ENCODE measurements around the gene PAGE2B. TPM values are rescaled to one million over a fixed set of nuclear protein-coding genes. Genes with fewer than 3 reads are reported as not detected.
"Not testable (repeated sequence)": the region's sequence is repeated elsewhere in the genome, so short reads cannot be mapped to it uniquely, and the experiment has no call there.

PAGE2B gene
- total RNA-seq, 2 experiments from 2014 or later = 0.70 to 1.2 TPM

DNA sequence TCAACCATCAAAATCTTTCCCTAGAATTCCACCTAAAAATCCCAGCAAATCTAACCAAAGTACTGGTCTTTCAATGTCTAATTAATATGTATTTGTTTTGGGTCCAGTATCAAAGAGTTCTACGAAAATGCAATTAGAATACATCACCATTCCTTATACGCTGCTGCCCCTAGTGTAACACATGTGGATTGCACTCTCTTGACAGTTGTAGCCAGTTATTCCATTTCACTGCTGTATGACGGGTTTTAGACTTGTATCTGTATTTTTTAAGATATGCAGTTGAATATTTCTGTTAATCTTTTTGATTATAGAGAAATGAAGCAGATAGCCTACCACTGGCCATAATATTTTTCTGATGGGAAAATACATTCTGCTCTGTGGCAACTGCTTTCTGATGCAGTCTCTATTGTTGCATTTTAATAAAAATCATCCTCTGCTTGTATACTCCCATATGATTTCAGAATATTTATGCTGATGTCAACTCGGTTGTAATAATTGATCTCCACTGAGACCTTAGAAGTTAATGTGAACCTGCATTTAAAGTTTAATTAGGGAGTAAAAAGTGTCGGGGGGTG, 17.1 kb upstream of the PAGE2B start:
- H3K4me3 Mint-ChIP-seq = peak overlapping the region; percentile 35
- H3K27me3 Mint-ChIP-seq = no peaks in the 10 kb centered on the region
- DNase-seq = peak; percentile 23
- no peaks in the 10 kb centered on the region for H3K36me3 Mint-ChIP-seq
- intact Hi-C loops (cut with micrococcal nuclease) = loop anchor here (1.0 to 2.0 kb wide), 3 partner anchors 57 to 166 kb away; partner anchors contain the start of gene APEX2
- H3K4me1 Mint-ChIP-seq (ENCODE audit: low read depth) = peaks cover 18% of the 10 kb centered on the region
- ChIA-PET POLR2A (no interaction called here), CTCF (interaction anchor here (0.6 to 1.3 kb wide), 5 partner anchors 58 to 634 kb away, joined by 3 to 13 read pairs (median 4); partner anchors contain the start of gene APEX2)
- H3K27ac Mint-ChIP-seq = no peak overlapping the region
- H3K9me3 Mint-ChIP-seq = no peaks in the 10 kb centered on the region

DNA sequence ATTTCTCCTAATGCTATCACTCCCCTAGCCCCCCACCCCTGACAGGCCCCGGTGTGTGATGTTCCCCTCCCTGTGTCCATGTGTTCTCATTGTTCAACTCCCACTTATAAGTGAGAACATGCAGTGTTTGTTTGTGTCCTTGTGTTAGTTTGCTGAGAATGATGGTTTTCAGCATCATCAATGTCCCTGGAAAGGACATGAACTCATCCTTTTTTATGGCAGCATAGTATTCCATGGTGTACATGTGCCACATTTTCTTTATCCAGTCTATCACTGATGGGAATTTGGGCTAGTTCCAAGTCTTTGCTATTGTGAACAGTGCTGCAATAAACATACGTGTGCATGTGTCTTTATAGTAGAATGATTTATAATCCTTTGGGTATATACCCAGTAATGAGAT, 7.7 kb upstream of the PAGE2B start:
- H3K27ac Mint-ChIP-seq; H3K4me1 Mint-ChIP-seq (ENCODE audit: low read depth); DNase-seq; intact Hi-C loops (cut with micrococcal nuclease); CTCF ChIA-PET; H3K27me3 Mint-ChIP-seq; POLR2A ChIA-PET; H3K36me3 Mint-ChIP-seq; H3K4me3 Mint-ChIP-seq; H3K9me3 Mint-ChIP-seq: not testable (repeated sequence)

DNA sequence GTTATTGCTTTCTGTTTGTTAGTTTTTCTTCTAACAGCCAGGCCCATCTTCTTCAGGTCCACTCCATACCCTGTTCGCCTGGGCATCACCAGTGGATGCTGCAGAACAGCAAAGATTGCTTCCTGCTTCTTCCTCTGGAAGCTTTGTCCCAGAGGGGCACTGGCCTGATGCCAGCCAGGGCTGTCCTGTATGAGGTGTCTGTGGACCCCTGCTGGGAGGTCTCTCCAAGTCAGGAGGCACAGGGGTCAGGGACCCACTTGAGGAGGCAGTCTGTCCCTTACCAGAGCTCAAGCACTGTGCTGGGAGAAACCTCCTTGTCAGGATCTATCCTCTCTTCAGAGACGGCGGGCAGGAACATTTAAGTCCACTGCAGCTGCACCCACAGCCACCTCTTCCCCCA, 2.5 kb upstream of the PAGE2B start:
- POLR2A ChIA-PET = no interaction called here
- H3K27ac Mint-ChIP-seq = no peak overlapping the region
- no peak overlapping the region for H3K4me3 Mint-ChIP-seq
- H3K27me3 Mint-ChIP-seq = no peaks in the 10 kb centered on the region
- H3K36me3 Mint-ChIP-seq = no peaks in the 10 kb centered on the region
- intact Hi-C loops (cut with micrococcal nuclease) = no loop called here
- DNase-seq = no peak
- CTCF ChIA-PET = no interaction called here
- H3K9me3 Mint-ChIP-seq = no peaks in the 10 kb centered on the region
- H3K4me1 Mint-ChIP-seq (ENCODE audit: low read depth) = no peaks in the 10 kb centered on the region

DNA sequence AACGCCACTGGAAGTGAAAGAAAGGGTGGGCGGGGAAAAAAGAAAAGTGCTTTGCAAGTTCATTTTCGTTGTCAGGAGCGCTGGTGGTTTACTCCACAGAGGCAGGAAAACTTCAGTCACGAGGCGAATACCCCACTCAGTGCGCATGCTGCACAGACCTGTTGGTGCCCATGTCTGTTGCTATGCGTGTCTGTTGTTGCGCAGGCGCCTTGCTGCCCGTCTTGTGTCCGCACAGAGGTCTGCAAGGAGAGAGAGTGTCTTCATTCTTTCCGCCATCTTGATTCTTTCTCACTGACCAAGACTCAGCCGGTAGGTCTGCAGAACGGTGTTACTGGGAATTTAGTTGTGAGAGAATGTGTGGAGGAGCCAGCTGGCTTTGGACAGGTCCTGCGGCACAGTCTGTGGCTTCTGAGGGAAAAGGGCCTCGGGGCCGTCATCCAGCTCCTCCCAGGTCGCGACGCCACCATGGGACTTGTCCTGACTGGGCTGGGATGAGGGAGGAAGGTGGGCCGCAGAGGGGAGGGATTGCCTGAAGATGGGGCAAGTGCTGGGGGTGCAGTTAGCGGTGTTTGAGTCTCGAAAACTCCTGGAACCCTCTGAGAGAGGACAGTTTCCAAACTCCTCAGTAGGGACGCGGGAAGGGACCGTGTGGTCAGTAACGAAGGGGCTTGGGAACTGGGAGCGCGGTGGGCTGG, 14.1 kb downstream of the PAGE2B start, which contains the start of gene PAGE2:
TSS of gene PAGE2 (plus strand) at position 224 of the 695 bp plus-strand sequence. CDS start 1,003 bp downstream, outside the sequence.
- Mint-ChIP-seq H3K27ac (no peak within 1 kb of the TSS), H3K4me3 (no peak within 1 kb of the TSS), H3K4me1 (ENCODE audit: low read depth) (no peaks in the 10 kb centered on the region), H3K36me3 (no peaks in the 10 kb centered on the region), H3K27me3 (no peaks in the 10 kb centered on the region), H3K9me3 (peaks cover 2% of the 10 kb centered on the region)
- ChIA-PET CTCF (no interaction called here), POLR2A (no interaction called here)
- no peak for DNase-seq
- intact Hi-C loops (cut with micrococcal nuclease) = no loop called here

DNA sequence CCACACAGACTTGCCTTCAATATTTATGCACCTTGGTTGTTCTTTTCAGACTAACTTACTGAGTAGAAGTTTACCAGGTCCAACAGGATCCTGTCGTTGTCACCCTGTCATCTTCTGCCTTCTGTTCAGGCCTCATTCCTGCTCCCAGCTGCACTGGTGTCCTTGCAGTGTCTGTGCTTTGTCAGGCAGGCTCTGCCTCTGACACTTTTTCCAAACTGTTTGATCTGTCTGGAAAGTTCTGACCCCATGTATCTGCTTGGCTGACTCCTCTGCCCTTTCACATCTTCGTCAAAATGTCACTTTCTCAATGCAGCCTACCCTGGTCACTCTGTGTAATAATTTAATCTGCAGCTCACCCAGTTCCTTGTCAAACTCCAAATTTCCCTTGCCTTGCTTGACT, 23.9 kb downstream of the PAGE2B start:
- H3K27ac Mint-ChIP-seq = no peak overlapping the region
- ChIA-PET POLR2A (no interaction called here), CTCF (no interaction called here)
- H3K27me3 Mint-ChIP-seq = no peaks in the 10 kb centered on the region
- H3K36me3 Mint-ChIP-seq = no peaks in the 10 kb centered on the region
- intact Hi-C loops (cut with micrococcal nuclease) = no loop called here
- no peak overlapping the region for H3K4me3 Mint-ChIP-seq
- no peaks in the 10 kb centered on the region for H3K9me3 Mint-ChIP-seq
- no peak for DNase-seq
- no peaks in the 10 kb centered on the region for H3K4me1 Mint-ChIP-seq (ENCODE audit: low read depth)

DNA sequence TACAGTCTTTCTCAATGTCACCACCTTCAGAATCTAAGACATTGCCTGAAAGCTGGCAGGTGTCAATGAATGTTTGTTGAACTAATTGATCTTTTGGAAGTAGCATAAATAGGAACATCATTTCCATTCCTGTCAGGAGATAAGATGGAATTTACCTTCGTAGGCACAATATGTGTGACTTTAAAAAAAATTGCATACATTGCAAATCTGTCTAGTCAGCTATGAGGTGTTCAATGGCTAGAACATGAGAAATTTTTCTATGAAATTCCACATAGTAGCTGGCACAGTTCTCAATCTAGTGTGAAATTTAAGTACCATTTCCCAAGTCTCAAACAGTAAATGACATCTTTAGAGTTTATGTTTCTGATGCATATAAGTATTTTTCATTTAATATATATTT, 24.3 kb downstream of the PAGE2B start:
- H3K4me1 Mint-ChIP-seq (ENCODE audit: low read depth) = no peaks in the 10 kb centered on the region
- no peak overlapping the region for H3K27ac Mint-ChIP-seq
- intact Hi-C loops (cut with micrococcal nuclease) = no loop called here
- ChIA-PET POLR2A (no interaction called here), CTCF (no interaction called here)
- no peak for DNase-seq
- no peaks in the 10 kb centered on the region for H3K9me3 Mint-ChIP-seq
- H3K36me3 Mint-ChIP-seq = no peaks in the 10 kb centered on the region
- no peak overlapping the region for H3K4me3 Mint-ChIP-seq
- H3K27me3 Mint-ChIP-seq = no peaks in the 10 kb centered on the region

DNA sequence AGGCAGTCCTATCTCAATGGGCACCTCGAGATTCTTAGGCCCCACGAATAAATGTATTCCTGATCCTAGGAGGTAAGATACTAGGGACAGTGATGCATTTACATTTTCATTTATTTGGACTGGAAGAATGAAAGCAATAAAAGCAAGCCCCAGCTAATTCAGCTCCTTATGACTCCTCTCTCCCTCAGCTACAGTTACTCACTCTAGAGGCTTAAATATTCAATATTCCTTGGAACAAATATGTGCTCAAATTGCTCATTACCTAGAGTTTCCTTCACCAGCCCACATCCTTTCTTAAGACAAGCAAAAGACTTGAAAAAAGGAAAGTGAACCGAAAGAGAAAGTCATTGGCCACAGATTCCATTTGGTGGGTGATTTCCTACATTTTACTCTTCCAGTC, 27.9 kb downstream of the PAGE2B start:
- H3K27me3 Mint-ChIP-seq = no peaks in the 10 kb centered on the region
- ChIA-PET POLR2A (no interaction called here), CTCF (no interaction called here)
- no peaks in the 10 kb centered on the region for H3K36me3 Mint-ChIP-seq
- H3K4me3 Mint-ChIP-seq = no peak overlapping the region
- no peak overlapping the region for H3K27ac Mint-ChIP-seq
- H3K9me3 Mint-ChIP-seq = no peaks in the 10 kb centered on the region
- H3K4me1 Mint-ChIP-seq (ENCODE audit: low read depth) = no peaks in the 10 kb centered on the region
- no peak for DNase-seq
- intact Hi-C loops (cut with micrococcal nuclease) = no loop called here

DNA sequence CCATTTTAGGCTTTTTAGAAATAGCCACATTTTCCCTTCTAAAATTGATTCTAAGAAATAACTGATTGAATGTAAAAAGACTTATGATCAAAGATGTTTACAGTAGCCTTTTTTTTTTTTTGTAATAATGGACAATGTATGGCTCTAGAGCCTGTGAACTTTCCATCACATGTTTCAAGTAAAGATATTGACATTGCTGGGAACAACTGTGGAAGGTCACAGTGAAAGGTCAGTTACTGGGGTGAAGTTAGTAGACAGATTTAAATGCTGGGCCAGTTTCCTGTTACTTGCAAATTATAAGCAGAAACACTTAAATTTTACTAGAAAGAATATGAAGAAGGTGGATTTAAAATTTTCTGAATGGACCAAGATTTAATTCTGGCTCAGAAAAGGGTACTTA, 32.4 kb downstream of the PAGE2B start:
- Mint-ChIP-seq H3K27ac (no peak overlapping the region), H3K36me3 (no peaks in the 10 kb centered on the region), H3K4me1 (ENCODE audit: low read depth) (no peaks in the 10 kb centered on the region), H3K9me3 (no peaks in the 10 kb centered on the region), H3K4me3 (no peak overlapping the region), H3K27me3 (no peaks in the 10 kb centered on the region)
- DNase-seq = no peak
- intact Hi-C loops (cut with micrococcal nuclease) = no loop called here
- POLR2A ChIA-PET = no interaction called here
- CTCF ChIA-PET = no interaction called here

DNA sequence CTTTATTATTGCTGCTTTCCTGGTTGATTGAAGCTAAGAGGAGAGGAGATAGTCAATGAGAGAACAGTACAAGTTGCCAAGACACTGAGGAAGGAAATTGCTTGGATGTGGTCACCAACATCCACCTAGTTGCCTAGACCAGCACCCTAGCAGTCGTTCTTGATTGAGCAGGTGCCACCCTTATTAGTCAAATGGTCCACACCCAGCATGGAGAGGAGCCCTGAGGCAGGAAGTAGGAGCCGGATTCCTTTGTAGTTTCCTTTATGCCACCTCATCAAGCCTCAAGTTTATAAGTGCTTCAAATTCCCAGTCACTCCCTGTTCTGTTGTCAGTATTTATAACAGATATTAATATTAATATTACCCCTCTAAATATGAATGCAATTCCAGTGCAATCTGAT, 33.1 kb downstream of the PAGE2B start:
- CTCF ChIA-PET = no interaction called here
- POLR2A ChIA-PET = no interaction called here

DNA sequence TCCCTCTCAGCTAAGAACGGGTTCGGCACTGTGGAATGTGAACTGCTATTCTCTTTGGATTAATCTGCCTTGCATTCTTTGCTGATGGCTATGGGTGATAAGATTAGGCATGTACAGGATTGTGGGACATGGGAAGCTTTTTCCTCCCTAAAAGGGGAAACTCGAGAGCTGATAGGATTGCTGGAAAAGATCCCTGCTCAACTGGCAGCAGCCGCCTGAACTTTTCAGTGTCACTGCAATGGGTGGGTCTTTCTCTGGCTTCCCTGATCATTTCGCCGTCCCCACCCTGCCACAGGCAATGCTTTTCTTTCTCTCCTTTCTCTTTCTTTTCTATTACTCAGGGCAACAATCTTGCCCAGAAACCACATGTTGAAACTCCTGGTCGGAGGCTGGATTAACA, 34.5 kb downstream of the PAGE2B start:
- no peaks in the 10 kb centered on the region for H3K9me3 Mint-ChIP-seq
- no peaks in the 10 kb centered on the region for H3K36me3 Mint-ChIP-seq
- no peak overlapping the region for H3K4me3 Mint-ChIP-seq
- no peaks in the 10 kb centered on the region for H3K4me1 Mint-ChIP-seq (ENCODE audit: low read depth)
- CTCF ChIA-PET = no interaction called here
- no peak for DNase-seq
- no peak overlapping the region for H3K27ac Mint-ChIP-seq
- H3K27me3 Mint-ChIP-seq = no peaks in the 10 kb centered on the region
- intact Hi-C loops (cut with micrococcal nuclease) = no loop called here
- POLR2A ChIA-PET = no interaction called here

More for the DNA sequence above, 33.1 kb downstream of the PAGE2B start:
- no peak for DNase-seq
- Mint-ChIP-seq H3K9me3 (no peaks in the 10 kb centered on the region), H3K27me3 (no peaks in the 10 kb centered on the region), H3K4me3 (no peak overlapping the region), H3K27ac (no peak overlapping the region), H3K36me3 (no peaks in the 10 kb centered on the region), H3K4me1 (ENCODE audit: low read depth) (no peaks in the 10 kb centered on the region)
- intact Hi-C loops (cut with micrococcal nuclease) = no loop called here

DNA sequence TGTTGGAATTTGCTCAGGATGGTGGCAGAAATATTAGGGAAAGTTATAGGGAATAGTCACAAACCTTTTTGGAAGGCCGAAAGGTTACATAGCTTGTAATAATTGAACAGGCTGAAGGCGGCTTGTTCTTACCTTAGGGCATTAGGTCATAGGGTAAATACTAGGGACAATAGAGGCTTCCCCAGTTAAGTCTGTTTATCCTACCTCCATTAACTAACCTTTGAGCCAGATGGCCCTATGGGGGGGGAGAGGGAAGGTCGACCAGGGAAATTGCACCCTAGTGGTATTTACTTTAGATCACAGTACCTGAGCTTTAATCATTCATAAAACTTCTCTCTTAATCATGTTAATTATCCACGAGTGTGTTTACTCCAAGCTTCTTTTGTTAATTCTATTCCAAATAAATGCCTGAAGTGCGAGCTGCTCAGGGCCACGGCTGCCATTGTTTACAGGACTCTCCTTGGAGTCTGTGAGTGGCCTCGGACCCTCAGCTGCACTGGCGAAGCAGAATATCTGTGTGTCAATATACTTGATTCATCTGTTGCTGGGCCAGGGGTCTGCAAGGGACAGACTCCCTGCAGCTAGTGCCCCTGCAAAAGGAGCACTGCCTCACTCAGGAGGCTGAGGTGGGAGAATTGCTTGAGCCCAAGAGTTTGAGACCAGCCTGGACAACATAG, 36.9 kb downstream of the PAGE2B start:
- Mint-ChIP-seq H3K4me1 (ENCODE audit: low read depth) (no peaks in the 10 kb centered on the region), H3K9me3 (no peaks in the 10 kb centered on the region), H3K4me3 (no peak overlapping the region), H3K27me3 (no peaks in the 10 kb centered on the region), H3K27ac (no peak overlapping the region), H3K36me3 (no peaks in the 10 kb centered on the region)
- intact Hi-C loops (cut with micrococcal nuclease) = no loop called here
- POLR2A ChIA-PET = no interaction called here
- no peak for DNase-seq
- CTCF ChIA-PET = no interaction called here

DNA sequence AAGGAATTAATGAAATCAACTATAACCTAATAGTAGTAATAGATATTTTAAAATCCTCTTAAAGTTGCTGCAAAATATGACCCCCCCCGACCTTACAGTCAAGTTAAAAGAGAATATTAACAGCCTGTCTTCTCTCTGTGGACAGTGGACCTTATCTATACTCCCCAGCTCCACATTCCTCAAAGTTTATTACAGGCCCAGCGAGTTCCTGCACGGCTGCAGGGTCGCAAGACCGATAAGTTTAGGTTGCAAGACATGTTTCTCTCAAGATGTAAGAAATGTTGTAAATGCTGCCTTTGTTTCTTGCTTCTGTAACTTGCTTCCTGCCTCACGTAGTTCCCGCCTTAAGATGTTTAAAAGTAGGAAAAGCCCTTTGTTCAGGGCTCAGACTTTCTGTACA, 41.8 kb downstream of the PAGE2B start:
- peaks cover 28% of the 10 kb centered on the region for H3K4me1 Mint-ChIP-seq (ENCODE audit: low read depth)
- H3K4me3 Mint-ChIP-seq; H3K27me3 Mint-ChIP-seq; H3K27ac Mint-ChIP-seq; H3K9me3 Mint-ChIP-seq; H3K36me3 Mint-ChIP-seq; CTCF ChIA-PET; intact Hi-C loops (cut with micrococcal nuclease); DNase-seq; POLR2A ChIA-PET: not testable (repeated sequence)

DNA sequence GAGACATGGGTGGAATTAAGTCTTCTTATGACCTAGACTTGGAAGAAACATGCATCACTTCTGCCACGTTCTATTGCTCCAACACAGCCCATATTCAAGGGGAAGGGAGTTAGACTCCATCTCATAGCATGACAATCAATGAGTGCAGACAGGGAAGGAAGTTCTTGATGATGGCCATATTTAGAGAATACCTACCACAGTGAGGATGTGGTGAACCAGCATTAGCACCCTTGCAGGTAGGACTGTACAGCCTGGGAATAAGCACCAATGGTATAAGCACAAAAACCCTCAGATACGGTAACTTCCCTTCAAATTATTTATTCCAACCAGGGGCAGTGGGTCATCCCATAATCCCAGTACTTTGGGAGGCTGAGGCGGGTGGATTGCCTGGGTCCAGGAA, 43.7 kb downstream of the PAGE2B start:
- peaks cover 28% of the 10 kb centered on the region for H3K4me1 Mint-ChIP-seq (ENCODE audit: low read depth)
- H3K27ac Mint-ChIP-seq = no peak overlapping the region
- ChIA-PET POLR2A (no interaction called here), CTCF (no interaction called here)
- no peak for DNase-seq
- H3K36me3 Mint-ChIP-seq = no peaks in the 10 kb centered on the region
- H3K4me3 Mint-ChIP-seq = no peak overlapping the region
- H3K27me3 Mint-ChIP-seq = no peaks in the 10 kb centered on the region
- intact Hi-C loops (cut with micrococcal nuclease) = no loop called here
- no peaks in the 10 kb centered on the region for H3K9me3 Mint-ChIP-seq

Measured in activated CD4-positive, alpha-beta memory T cell treated with anti-CD3 and anti-CD28 coated beads for 36 hours (primary cell).